GM18502 (cell line): Measurements from ENCODE around the gene PPP1R1C.

Experiments
- ATAC-seq: cut with Tn5 transposase; IDR thresholded peaks from one replicate; pipeline ENCODE4 v1.9.1; 2021; ENCODE audit warnings: mild to moderate bottlenecking; ENCODE audit not compliant: unreplicated experiment, poor library complexity

The PPP1R1C gene

DNA sequence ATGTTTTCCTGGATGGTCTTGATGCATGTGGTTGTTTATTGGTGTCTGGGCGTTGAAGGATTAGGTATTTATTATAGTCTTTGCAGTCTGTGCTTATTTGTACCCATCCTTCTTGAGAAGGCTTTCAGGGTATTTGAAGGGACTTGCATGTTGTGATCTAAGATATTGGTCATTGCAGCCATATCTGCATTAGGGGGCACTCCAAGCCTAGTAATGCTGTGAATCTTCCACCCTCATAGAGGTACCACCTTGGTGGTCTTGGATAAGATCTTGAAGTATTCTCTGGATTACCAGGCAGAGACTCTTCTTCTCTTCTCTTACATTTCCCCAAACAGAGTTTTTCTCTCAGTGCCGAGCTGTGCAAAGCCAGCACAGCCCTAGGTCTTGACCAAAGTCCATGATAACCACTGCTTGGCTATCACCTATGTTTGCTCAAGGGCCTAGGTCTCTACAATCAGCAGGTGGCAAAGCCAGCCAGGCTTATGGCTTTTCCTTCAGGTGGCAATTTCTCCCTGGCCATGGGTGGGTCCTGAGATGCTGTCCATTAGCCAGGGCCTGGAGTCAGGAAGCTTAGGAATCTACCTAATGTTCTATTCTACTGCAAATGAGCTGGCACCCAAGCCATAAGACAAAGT lies 15.4 kb upstream of the PPP1R1C start:
- no peak for ATAC-seq

DNA sequence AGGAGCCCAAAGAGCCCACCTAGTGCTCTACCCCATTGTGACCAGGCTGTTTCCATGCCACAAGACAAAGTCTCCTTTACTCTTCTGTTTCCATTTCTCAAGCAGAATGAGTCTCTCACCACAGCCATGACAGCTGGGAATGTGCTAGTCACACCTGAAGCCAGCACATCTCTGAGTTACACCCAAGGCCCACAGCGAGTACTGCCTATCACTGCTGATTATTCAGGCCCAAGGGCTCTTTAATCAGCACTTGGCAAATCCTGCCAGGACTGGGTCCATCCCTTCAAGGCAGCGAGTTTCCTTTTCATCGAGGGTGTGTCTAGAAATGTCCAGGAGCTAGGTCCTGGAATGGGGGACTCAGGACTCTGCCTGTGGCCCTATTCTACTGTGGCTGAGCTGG lies 14.6 kb upstream of the PPP1R1C start:
- ATAC-seq, result no peak

DNA sequence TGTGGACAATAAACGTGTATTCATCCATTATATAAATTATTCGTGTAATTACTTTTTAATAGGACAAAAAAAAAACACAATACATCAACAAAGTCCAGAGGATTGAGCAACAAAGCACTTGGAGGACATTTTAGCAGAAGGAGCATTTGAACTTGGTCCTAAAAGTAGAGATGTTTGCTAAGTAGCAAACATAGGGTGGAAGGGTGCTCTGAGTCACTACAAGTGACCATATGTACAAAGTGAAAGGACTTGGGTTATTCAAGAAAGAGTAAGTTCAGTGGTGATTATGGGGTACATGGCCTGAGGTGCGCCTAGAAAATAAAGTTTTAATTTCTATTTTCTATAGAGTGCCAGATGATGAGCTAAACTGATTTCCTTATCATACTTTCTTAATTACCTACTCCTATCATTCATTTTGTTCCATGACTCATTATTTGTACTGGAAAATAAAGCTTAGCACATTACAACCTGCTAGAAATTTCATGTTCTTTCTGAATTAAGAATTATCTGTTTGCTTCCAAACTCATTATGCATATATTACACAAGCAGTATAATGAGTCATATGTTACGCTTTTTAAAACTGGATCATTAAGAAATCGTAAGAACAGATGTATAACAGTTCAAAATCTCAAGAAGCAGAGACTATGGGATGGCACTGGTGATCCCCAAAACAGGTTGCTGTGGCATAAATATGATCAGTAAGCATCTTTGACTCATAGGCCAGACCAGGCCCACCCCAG lies 13.1 kb upstream of the PPP1R1C start:
- ATAC-seq, result no peak

DNA sequence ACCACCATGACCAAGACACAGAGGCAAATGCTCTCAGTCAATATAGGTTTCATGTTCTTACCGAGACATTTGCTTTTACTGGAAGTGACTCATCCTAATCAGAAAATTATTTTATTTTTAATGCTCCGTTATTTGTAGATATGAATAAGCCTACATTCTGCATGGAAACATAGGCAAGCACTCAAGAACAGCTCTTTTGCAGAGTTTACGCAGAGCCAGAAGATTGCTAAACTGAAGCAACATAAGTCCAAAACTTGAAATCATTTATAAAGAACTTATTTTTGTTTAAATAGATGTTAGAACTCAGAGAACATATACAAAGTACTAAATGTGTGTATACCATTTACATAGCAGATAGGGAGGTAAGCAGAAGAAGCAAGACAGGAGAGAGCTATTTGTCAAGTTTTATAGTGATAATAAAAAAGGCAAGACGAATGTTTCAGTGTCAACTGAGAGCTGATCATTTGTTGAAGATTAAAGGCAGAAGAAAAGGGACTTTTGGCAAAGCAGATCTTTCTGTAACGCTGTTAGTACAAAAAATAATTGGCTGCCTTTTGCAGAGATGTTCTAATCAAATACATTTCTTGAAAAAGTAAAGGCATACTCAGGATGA lies 12.4 kb upstream of the PPP1R1C start:
- ATAC-seq, result no peak

DNA sequence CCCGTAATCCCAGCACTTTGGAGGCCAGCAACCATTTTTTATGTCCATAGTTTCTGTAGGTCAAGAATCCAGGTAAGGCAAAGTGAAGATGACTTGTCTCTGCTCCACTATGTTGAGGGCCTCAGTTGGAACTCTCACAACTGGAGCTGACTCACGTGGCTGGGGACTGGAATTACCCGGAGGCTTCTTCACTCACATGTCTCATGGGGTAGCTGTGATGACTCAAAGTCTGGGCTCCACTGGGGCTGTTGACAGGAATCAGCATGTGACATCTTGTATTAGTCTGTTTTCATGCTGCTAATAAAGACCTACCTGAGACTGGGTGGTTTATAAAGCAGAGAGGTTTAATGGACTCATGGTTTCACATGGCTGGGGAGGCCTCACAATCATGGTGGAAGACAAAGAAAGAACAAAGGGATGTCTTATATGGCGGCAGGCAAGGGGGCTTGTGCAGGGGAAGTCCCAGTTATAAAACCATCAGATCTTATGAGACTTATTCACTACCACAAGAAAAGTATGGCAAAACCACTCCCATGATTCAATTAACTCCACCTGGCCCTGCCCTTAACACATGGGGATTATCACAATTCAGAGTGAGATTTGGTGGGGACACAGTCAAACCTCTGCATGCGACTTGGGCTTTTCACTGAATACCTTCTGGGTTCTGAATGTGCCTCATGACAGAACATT lies 7.8 kb upstream of the PPP1R1C start:
- ATAC-seq, result peak; percentile 67

DNA sequence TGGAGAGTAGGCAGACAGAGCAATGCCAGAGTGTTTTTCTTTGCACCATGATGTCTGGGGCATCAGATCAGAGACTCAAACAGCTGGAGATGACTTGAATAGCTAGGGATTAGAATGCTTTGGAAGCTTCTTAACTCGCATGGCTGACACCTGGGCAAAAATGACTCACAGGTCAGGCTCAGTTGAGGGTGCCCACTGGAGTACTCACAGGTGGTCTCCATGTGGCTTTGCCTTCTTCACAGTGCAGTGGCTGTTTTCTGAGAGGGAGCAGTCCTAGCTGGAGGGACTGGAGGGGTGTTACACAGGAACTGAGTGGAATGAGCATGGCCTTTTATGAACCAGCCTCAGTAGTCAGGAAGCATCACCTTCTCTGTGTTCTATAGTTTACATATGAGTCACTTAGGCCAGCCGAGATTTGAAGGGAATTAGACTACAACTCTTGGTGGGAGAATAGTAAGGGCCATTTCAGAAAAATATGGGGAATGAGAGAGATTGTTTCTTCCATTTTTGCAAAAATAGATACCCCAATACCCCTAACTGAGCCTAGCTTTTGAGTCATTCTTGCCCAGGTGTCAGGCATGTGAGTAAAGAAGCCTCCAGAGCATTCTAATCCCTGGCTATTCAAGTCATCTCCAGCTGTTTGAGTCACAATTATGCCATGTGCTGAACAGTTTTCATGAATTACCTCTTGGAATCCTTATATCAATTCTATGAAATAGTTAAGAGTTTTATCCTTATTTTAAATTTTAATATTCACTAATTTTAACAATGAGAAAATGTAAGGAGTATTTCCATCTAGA lies 7.1 kb upstream of the PPP1R1C start:
- peak; percentile 36 for ATAC-seq

DNA sequence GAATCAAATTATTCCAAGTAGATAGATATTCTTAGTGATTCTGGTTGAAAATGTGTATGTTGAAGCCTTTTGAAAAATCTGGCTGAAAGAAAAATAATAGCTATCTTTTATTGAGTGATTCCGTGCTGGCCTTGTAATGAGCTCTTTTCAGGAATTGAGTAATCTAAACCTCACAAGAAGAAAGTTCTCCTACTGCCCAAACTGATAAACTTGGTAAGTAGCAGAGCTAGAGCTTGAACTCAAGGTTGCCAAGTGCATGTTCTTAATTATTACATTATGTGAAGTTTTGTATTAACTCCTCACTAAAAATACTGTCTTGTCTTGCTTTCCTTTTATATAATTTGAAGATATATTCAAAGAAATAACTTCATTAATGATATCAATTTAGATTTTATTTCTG lies 1.6 kb upstream of the PPP1R1C start:
- ATAC-seq, result no peak

DNA sequence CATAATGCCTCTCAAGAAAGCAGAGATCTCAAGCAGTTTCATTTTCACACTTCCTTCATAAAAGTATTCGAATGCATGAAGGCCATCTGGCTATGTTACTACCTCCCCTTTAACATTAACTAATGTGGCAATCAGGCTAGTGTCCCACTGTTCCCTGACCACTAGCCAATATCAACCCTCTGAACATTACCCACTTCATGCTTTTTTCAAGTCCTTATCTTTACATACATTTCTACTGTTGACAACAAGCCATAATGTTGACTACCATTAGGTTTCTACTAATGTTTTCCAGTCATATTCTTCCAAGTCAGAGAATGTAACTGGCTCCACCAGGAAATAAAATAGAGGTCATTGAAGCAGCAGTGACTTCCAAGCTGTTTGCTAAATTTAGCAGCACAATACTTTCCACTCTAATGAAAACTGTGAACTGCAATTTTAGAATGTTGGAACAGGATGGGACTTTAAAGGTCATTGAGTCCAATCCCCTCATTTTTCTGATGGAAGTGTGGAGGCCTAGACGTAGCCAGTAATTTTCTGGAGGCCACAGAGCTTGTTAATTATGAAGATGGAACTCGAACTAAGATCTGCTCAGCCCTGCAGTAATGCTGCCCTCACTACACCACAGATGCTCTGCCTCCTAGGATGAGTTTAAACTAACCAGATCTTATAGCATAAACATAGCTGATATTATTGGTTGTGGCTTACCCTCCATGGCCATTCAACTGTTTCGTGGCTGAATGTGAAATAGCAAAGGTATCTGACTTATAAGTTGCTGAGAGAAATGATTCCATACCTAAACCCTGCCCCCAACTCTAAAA lies 630 bp upstream of the PPP1R1C start:
- ATAC-seq, result no peak

DNA sequence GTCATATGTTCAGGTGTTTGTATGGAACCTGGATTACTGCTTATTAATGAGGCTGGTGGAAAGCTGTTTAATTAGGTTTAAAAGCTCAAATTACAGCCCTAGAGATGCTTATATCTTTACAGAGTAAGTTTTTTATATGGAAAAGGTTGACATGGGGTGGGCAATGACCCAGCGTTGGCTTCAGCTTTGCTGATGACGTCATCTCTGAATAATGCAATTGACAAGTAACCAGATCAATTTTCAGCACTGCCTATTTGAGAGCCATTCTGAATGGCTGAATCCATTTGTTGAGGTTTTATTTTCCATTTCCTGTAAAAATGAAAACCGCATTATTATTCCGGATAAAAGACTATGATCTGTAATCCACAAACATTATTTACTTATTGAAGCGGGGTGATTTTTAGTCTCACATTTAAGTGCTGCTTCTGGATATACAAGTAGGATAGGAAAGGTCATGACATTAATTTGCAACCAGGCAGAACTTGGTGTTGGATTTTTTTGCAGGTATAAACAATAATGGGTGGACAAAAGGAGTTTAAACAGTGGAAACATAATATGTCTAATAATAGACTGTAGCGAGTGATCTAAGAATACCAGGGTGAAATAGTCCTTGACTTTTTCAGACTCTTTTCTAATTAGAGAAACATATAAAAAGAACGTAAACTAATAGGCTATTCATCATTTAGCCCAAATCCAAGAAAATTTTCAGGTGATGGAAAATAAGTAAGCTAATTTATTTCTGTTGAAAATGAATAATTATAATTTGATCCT lies 2.7 kb downstream of the PPP1R1C start:
- ATAC-seq, result no peak

DNA sequence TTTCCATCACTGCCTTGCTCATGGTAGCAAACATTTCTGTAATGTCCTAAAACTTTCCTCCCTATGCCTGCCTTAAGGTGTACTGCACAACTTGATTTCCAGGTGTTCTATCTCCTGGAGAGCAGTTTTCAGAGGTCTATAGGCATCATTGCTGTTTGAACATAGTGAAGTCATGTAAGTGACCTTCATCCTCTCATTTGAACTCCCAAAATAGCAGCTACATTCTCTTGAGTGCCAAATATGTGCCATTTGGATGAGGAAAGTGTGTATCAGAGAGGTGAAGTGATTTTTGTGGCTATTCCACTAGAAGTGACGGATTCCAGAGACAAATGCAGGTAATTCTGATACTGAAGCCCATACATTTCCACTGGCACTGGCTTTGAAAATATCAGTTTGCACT lies 3.4 kb downstream of the PPP1R1C start:
- no peak for ATAC-seq

DNA sequence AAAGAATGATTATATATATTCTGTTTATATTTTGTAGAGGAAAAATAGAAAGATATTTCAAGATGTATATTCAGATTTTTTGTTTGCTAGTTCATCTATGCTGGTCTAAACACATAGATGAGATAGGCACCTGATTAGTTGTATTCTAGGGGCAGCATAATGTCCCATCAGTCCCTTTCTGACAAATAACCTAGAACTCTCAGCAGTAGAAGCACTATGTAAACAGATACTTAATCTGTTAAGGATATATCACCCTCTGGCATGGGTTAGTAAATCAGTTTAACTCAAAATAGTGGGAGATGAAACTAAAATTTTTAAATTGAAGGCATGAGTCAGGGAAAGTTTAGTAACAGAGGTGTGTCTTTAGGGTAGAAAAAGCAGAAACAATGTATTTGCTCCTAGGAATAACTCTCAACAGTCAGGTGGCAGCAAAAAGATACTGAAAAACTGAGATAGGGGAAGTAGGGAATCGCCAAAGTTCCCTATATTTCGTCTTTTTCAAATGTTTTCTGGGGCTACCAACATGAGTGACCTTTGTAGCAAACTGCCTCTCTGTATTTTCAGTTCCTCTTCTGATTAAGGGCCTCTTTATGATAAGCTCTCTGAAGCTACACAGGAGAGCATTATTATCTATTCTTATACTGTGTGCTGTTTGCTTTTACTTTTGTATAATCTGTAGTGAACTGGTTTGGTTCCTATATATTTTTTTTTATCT lies 5.7 kb downstream of the PPP1R1C start:
- peak; percentile 96 for ATAC-seq

DNA sequence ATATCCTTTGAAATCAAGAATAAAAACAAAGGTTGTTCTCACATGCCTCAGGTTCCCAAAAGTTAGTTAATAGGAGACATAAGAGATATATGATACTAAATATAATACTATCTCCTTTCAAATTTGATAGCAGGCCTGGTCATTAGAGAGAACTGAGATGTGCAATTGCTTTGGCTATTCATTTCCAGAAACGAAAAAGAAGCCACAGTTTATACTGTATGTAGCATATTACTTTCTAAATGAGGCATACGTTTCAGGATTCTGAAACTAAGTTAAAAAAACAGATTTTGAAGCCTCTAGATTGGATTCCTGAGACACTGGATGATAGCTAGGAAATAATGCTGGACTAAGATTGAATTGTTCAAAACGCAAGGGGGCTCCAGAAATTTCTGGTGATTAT lies 7.1 kb downstream of the PPP1R1C start:
- ATAC-seq, result peak; percentile 83

DNA sequence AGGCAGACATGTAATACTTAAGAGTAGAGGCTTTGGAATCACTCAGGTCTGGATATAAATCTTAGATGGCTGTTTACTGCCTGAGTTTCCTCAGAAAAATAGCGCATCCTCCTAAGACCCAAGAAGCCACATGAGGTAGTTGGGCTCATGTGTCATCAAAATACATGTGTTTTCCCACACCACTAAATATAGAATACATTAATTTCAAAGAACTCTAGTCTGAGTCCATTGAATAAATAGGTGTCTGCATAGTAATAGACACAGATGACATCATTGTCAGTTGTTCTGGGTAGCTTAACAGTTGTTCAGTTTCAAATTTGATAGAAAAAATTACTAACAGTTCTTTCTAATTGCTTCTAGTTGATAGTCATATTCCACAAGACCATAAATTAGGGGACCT lies 9.6 kb downstream of the PPP1R1C start:
- no peak for ATAC-seq

DNA sequence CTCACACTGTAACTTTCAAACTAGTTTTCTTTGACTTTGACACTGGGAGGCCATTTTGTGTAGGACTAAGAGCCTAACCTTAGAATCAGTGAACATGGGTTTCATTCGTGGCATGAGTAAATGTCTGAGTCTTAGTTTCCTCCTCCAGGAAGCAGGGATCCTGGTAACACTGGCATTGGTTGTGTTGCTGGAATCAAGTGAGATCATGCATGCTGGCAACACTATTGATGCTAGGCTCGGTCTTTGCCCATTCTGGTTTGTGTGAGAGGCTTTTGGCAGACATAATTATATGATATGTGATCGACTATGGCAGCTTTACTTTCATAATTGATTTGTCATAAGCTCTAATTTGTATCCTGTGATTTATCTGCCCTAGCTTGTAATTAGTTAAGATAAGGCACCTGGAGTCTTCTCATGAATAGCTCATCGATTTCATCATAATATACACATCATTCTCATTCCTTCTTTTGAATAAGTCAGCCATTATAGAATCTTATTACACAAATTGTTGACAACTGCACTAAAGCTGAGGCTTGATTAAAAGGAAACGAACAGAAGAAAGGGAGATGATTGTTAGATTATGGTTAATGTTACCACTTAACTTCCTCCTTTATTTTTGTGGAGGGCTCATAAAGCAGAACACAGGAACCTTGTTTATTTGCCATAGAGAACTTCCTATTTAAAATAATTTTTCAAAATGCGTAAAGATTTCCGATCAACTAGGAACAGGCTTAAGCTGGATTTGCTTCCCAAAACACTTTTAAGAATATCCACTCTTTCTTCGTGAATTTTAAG lies 12.6 kb downstream of the PPP1R1C start:
- ATAC-seq, result no peak

DNA sequence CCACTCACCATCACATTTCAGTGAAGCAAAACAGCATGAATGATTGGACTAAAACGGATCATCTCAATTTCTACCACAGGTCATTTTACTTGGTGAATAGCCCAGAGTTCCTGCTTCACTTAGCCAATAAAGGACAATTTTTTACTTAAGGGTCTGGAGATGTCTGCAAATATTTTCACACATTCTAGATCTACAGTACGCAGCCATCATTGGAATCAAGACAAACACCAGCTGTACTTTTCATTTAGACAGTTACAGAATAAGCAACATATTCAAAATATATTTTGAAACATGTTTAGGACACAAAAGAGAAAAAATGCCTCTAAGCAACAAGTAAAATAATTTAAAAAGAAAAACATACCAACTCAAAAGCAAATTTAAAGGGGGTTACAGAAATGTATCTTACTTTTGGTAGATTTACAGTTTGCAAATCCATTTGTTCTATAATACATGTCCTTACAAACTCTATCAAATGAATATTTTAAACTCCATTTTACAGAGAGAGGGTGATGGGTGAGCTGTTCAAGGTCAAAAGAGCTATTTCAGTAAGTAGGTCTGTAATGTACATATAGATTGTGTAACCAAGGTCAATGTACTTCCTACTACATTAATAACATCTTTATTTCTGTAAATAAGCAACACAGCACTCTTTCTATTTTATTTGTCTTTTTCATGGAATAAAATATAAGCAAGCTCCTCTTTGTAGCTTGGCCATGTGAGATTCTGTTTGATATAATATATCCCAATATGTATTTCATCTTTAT lies 13.4 kb downstream of the PPP1R1C start:
- no peak for ATAC-seq

DNA sequence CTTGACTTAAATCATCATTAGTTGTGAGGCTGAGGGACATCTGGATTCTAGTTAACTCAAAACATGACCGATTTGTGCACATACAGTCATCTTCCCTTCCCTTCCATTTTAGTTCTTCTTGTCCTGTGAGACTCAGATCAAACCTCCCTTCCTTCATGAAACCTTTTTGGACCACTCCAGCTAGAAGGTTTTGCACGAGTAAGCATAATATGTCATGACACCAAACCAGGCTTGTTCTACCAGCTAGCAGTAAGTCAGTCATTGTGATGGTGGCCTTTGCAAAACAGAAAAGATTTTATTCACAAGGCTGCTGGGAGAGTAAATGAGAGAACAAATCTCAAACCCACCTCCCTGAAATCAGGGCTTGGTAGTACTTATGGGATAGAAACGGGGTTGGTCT lies 14.3 kb downstream of the PPP1R1C start:
- no peak for ATAC-seq
